Loucy (cell line): ENCODE results near the gene SEC61B.

Experiments
- H2AFZ ChIP-seq: fragments of 200-600 bp; sonication (generic); 2 replicates; pipeline ENCODE4 v1.6.0; 2016; ENCODE audit warnings: antibody characterized with exemption, mild to moderate bottlenecking, low read length, moderate library complexity
- H3F3A ChIP-seq: fragments of 200-600 bp; 2 replicates; pipeline ENCODE4 v1.6.0; 2016; ENCODE audit warnings: antibody characterized with exemption, low read depth, mild to moderate bottlenecking
- H3K27me3 ChIP-seq: fragments of 200-600 bp; sonication (generic); 2 replicates; pipeline ENCODE4 v1.6.1; 2014; ENCODE audit warnings: low read length, mild to moderate bottlenecking; ENCODE audit not compliant: insufficient read depth, poor library complexity, severe bottlenecking
- H3K36me3 ChIP-seq: fragments of 200-600 bp; sonication (generic); 2 replicates; pipeline ENCODE4 v1.6.1; 2016; ENCODE audit warnings: low read length; ENCODE audit not compliant: insufficient read depth
- H3K4me1 ChIP-seq: fragments of 200-600 bp; sonication (generic); 2 replicates; pipeline ENCODE4 v1.5.1; 2014; ENCODE audit warnings: low read length, mild to moderate bottlenecking; ENCODE audit not compliant: insufficient read depth, poor library complexity, severe bottlenecking
- H3K4me2 ChIP-seq: fragments of 200-600 bp; sonication (generic); 2 replicates; pipeline ENCODE4 v1.6.0; 2014; ENCODE audit warnings: antibody characterized with exemption, low read length, low read depth, mild to moderate bottlenecking; ENCODE audit not compliant: poor library complexity, severe bottlenecking
- H3K4me3 ChIP-seq: fragments of 200-600 bp; sonication (generic); 2 replicates; pipeline ENCODE4 v1.5.1; 2014; ENCODE audit warnings: low read length, mild to moderate bottlenecking, mixed read lengths; ENCODE audit not compliant: poor library complexity, severe bottlenecking
- H3K79me2 ChIP-seq: fragments of 200-600 bp; sonication (generic); 2 replicates; pipeline ENCODE4 v1.6.1; 2014; ENCODE audit warnings: low read length; ENCODE audit not compliant: insufficient read depth
- H3K9ac ChIP-seq: fragments of 200-600 bp; sonication (generic); 2 replicates; pipeline ENCODE4 v1.6.0; 2014; ENCODE audit warnings: mild to moderate bottlenecking, low read depth, low read length, moderate library complexity; ENCODE audit not compliant: poor library complexity, severe bottlenecking
- H3K9me2 ChIP-seq: fragments of 200-600 bp; sonication (generic); replicated peaks from 2 replicates; pipeline ENCODE4 v1.6.1; 2016; ENCODE audit warnings: low read depth, low read length, mixed read lengths
- H3K9me3 ChIP-seq: fragments of 200-600 bp; sonication (generic); 2 replicates; pipeline ENCODE4 v1.6.1; 2014; ENCODE audit warnings: mild to moderate bottlenecking, antibody characterized with exemption, low read length, low read depth; ENCODE audit not compliant: insufficient read depth
- H4K20me1 ChIP-seq: fragments of 200-600 bp; sonication (generic); 2 replicates; pipeline ENCODE4 v1.6.0; 2014; ENCODE audit warnings: antibody characterized with exemption, low read length, mild to moderate bottlenecking; ENCODE audit not compliant: insufficient read depth, poor library complexity, severe bottlenecking
- CTCF ChIP-seq: fragments of 200-600 bp; sonication (generic); conservative IDR thresholded peaks from 2 replicates; pipeline ENCODE4 v1.5.1; 2014; ENCODE audit warnings: mild to moderate bottlenecking, antibody characterized with exemption, low read length
- EZH2phosphoT487 ChIP-seq: fragments of 200-600 bp; IDR thresholded peaks from 2 replicates; pipeline ENCODE4 v1.6.1; 2018; ENCODE audit warnings: antibody characterized with exemption, mild to moderate bottlenecking, moderate library complexity, borderline replicate concordance

SEC61B gene

GRCh38 chr9:99221621-99222415 is at the start of gene SEC61B, which contains the start of gene ALG2:
Gene SEC61B, plus strand, starts transcription at chr9:99222282. Its CDS starts 82 bp downstream, at chr9:99222364.
Gene ALG2, minus strand, starts transcription at chr9:99221942. Its CDS starts 48 bp downstream, at chr9:99221894.
- Histone ChIP-seq H3K9me2 (no peaks in the 10 kb centered on the region), H3K4me2 (peak within 1 kb of the TSS; percentile 98), H3K9ac (peak within 1 kb of the TSS; percentile 88), H3F3A (no peaks in the 10 kb centered on the region), H3K4me1 (peaks cover 47% of the 10 kb centered on the region), H3K79me2 (peaks cover 83% of the 10 kb centered on the region), H3K27me3 (no peaks in the 10 kb centered on the region), H4K20me1 (peaks cover 46% of the 10 kb centered on the region), H3K36me3 (peaks cover 8% of the 10 kb centered on the region; the same call in 1 of the 2 replicates), H3K9me3 (no peaks in the 10 kb centered on the region), H2AFZ (peak within 1 kb of the TSS; percentile 97), H3K4me3 (peak within 1 kb of the TSS; percentile 90)
- TF ChIP-seq EZH2phosphoT487 = no peak
- TF ChIP-seq CTCF = no peak

DNA sequence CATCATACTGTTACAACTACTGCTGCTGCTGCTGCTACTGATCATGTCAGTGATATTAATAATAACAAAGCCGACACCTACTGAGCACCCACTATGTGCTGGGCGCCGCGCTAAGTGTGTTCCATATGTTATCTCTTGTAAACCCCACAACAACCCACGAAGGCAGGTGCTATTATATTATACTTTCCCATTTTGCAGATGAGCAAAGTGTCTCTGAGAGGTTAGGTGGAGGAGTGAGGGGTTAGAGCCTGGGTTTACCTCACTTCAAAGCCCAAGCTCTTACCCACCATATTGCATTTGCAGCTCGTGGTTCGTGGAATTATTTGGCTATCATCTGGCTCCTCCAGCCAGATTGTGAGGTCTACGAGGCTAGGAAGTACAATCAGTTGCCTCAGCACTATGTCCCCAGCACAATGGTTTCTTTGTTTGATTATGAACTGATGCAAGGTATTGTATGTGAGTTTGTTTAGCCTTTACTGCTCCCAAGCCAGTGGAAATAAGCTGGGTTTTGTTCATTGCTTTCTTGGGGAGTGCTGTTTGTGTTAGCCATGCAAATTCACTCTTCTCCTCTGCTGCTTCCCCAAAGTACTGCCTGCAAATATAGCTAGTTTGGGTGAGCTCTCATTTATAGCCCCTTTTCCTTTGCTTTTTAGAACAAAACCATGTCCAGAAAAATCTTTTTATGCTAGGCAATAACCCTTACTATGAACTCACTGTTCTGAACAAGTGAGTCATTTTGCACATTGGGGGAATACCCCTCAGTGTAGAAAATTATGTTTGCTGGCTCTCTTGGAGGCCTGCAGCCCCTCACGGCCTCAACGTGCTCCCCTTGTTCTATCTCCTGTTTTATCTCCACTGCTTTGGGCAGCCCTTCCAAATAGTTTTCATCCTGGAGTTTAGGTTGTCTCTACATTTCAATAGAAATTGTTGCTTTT is 48.2 kb upstream of the SEC61B start:
- no peaks in the 10 kb centered on the region for H3K9me3 ChIP-seq
- H3K36me3 ChIP-seq = no peaks in the 10 kb centered on the region
- H3K79me2 ChIP-seq = no peaks in the 10 kb centered on the region
- no peak overlapping the region for H3K9ac ChIP-seq
- H3K4me1 ChIP-seq = no peaks in the 10 kb centered on the region
- no peaks in the 10 kb centered on the region for H3K9me2 ChIP-seq
- no peak for TF ChIP-seq EZH2phosphoT487
- TF ChIP-seq CTCF = no peak
- no peak overlapping the region for H3K4me3 ChIP-seq
- H2AFZ ChIP-seq = no peak overlapping the region
- H3F3A ChIP-seq = no peaks in the 10 kb centered on the region
- H3K27me3 ChIP-seq = no peaks in the 10 kb centered on the region
- no peaks in the 10 kb centered on the region for H4K20me1 ChIP-seq
- no peak overlapping the region for H3K4me2 ChIP-seq

- no peaks in the 10 kb centered on the region for H3K9me2 ChIP-seq
- no peak overlapping the region for H3K4me3 ChIP-seq
- no peak overlapping the region for H2AFZ ChIP-seq
- no peak overlapping the region for H3K4me2 ChIP-seq
- H3K36me3 ChIP-seq = no peaks in the 10 kb centered on the region
- no peaks in the 10 kb centered on the region for H3K9me3 ChIP-seq
- no peaks in the 10 kb centered on the region for H3K79me2 ChIP-seq
- H3F3A ChIP-seq = no peaks in the 10 kb centered on the region
- H3K4me1 ChIP-seq = peaks cover 16% of the 10 kb centered on the region
- H3K9ac ChIP-seq = no peak overlapping the region
- no peaks in the 10 kb centered on the region for H3K27me3 ChIP-seq
- TF ChIP-seq EZH2phosphoT487 (no peak), CTCF (no peak)
- H4K20me1 ChIP-seq = no peaks in the 10 kb centered on the region
Observed at GRCh38 chr9:99176527-99177013, 45.5 kb upstream of the SEC61B start.
